ENCODE data around the gene PRSS36.
"Not testable (repeated sequence)": the region's sequence is repeated elsewhere in the genome, so short reads cannot be mapped to it uniquely, and the experiment has no call there.

The PRSS36 gene
- total RNA-seq: 0.18 to 0.65 (median 0.58) reads per million in 3 experiments

DNA sequence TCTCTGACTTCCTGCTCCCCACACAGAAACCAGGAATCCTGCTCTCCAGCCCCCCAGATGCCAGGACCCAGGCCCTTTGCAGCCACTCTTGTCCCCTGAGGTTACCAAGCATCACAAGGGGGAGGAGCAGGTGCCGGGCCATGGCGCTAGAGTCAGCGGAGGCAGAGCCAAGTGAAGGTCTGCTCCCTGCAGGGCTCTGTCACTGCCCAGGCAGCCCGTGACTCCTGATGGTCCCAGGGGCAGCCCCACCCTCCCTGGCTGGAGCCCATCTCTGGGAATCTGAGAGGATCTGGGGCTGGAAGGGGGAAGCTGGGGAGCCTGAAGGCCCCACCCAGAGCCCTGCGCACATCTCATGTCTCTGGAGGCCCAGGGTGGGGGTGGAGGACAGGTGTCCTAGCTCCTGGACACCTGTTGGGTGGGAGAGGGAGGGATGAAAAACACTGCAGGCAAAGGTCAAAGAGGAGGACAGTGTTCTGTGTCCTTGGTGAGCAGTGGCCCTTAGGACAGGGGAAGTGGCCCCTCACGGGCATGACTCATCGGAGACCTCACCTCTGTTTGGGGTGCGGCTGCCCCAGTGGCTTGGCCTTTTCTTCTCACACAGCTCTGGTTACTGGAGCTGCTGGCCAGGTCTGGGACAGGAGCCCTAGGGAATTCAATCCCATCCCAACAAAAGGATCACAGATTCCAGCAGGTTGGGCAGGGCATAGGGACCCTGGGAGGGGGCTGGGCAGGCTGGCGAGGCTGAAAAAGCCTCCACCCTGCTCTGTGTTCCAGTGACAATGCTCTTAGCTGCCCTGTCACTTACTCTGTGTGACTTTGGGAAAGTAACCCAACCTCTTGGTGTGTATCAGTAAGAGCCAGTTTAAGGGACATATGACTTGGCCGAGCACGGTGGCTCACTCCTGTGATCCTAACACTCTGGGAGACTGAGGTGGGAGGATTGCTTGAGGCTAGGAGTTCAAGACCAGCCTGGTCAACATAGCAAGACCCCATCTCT, at the start of gene PRSS36:
Gene PRSS36, minus strand, starts transcription at position 173 of the 997 bp plus-strand sequence. Its CDS starts 31 bp downstream, at position 142.
- no peak for DNase-seq

DNA sequence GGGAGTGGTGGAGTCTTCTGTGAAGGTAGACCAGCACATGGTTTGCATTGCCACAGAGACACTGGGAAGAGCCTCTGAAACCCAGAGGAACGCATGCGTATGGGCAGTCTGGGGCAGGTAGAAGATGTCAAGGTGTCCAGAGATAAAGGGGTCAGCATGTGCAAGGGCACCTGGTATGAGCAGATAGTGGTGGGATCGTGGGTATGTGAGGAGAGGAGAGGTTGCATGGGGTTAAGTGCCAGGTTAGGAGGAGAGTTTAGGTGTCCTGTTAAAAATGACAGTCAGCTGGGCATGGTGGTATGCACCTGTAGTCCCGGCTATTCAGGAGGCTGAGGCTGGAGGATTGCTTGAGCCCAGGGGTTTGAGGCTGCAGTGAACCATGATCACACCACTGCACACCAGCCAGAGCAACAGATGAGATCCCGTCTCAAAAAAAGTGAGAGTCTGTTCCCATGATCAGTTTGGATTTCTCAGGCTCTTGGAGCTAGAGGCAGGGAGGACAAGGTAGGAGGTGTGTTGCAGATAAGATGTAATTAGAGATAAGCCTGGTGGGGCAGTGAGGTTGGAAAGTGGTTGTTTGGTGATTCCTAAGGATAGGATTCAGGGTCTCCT, 49.7 kb upstream of the PRSS36 start:
- no peak for DNase-seq

DNA sequence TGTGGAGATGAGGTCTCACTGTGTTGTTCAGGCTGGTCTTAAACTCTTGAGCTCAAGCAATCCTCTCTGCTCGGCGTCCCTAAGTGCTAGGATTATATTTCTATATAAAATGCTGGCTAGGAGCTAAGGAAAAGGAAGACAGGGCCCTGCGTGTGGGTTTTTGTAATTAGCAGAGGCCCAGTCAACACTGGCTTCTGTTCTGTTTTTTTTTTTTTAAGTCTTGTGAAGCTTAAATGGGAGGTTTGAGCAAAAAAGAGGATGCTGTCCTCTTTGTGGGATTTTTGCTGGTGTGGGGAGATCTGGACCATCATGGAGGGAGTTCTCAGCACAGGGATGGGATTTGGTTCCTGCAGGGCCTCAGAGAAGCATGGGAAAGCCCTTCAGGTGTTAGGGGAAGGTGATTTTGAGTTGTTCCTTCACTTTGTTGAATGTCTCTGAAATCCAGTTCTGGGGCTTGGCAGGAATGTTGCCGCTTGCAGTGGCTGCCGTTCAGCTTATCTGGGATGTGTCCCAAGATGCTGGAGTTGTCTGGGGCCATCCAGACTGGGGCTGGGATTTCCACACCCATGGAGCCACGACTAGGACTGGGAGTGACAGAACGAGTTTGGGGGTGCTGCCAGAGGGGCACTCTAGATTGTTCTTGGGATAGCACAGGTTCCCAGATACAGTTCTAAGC, 48.5 kb upstream of the PRSS36 start:
- no peak for DNase-seq

DNA sequence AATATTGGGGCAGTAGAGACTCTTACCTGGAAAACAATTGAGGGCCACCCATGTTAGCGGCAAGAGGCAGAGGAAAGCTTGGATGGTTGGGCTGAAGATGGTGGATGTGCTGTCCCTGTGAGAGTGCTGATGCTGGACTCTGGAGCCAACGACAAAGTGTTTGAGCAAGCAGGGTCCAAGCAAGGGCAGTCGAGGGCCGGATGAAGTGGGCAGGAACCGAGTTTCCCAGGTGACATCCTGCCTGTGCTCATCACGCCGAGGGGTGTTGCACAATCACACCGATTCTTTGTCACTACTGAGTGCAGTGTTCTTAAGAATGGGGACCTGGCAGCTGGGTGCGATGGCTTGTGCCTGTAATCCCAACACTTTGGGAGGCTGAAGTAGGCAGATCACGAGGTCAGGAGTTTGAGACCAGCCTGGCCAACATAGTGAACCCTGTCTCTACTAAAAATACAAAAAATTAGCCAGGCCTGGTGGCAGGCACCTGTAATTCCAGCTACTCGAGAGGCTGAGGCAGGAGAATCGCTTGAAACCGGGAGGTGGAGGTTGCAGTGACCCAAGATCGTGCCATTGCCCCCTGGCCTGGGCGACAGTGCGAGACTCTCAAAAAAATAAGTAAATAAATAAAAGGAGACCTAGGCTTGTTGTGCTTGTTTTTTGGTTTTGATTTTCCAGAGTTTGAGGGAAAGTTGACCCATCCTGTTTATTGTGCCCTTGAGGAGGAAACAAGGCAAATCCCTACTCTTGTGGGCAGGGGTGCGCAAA, 46.6 kb upstream of the PRSS36 start:
- DNase-seq: no peak

DNA sequence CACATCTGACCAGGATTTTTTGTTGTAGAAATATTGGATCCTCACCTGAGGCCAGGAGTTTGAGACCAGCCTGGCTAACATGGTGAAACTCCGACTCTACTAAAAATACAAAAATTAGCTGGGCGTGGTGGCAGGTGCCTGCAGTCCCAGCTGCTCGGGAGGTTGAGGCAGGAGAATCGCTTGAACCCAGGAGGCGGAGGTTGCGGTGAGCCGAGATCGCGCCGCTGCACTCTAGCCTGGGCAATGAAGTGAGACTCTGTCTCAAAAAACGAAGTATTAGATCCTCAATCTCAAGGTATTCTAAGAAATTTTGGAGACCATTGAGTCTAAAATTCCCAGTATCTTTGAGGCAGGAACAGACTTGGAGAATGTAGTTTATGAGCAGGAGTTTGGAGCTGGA, 46.0 kb upstream of the PRSS36 start:
- DNase-seq: not testable (repeated sequence)

DNA sequence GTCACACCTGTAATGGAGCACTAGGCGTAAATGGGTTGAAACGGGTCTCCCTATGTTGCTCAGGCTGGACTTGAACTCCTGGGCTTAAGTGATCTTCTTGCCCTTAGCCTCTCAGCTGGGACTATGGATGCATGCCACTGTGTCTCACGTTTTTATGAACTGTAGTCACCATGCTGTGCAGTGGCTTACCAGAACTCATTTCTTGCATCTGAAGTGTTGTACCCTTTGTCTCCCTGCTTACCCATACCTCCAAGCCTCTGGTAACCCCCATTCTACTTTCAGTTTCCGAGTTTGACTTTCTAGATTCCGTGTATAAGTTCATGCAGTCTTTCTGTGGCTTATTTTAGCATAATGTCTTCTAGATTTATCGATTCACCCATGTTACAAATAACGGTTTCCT, 45.0 kb upstream of the PRSS36 start:
- no peak for DNase-seq

DNA sequence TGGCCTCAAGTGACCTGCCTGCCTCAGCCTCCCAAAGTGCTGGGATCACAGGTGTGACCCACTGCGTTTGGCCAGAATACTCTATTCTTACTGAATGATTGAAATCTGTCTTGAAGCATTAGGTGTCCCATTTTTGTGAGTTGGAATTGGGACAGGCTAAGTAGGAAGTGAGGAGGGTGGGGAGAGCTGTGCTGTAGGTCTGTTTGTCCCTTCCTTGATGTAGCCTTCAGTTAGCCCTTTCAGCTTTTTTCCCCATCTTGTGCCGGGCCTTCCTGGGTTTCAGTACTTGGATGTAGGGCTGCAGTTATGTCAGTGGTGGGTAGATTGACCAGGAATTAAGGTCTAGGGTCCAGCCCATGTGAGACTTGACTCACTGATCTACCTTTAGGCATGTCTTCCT, 44.0 kb upstream of the PRSS36 start:
- DNase-seq: no peak

DNA sequence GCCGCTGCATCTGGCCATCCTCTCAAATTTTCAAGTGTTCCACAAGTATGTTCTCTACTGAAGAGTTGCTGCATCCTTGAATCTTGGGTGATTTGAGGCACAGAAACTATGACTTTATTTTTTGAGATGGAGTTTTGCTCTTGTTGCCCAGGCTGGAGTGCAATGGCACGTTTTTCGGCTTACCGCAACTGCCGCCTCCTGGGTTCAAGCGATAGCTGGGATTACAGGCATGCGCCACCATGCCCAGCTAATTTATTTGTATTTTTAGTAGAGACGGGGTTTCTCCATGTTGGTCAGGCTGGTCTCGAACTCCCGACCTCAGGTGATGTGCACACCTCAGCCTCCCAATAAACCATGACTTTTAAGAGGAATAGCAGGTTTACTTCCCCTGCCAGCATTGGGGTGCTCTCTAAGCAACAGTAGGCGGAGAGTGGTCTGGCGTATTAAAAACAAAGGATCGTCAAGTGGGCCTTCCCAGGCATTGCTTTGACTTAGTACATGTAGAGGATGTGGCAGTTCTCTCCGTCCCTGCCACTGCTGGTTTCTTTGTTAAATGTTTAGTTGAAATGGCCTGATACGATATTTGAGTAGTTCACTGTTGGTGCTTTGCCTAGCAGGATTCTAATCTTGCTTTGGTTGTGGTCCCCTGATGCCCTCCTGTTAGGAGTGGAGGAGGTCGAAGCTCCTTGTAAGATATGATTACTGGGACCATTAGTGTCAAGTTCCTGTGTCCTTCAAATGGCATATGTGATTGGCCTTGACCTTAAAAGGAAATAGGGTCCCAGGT, 43.2 kb upstream of the PRSS36 start:
- DNase-seq: no peak

DNA sequence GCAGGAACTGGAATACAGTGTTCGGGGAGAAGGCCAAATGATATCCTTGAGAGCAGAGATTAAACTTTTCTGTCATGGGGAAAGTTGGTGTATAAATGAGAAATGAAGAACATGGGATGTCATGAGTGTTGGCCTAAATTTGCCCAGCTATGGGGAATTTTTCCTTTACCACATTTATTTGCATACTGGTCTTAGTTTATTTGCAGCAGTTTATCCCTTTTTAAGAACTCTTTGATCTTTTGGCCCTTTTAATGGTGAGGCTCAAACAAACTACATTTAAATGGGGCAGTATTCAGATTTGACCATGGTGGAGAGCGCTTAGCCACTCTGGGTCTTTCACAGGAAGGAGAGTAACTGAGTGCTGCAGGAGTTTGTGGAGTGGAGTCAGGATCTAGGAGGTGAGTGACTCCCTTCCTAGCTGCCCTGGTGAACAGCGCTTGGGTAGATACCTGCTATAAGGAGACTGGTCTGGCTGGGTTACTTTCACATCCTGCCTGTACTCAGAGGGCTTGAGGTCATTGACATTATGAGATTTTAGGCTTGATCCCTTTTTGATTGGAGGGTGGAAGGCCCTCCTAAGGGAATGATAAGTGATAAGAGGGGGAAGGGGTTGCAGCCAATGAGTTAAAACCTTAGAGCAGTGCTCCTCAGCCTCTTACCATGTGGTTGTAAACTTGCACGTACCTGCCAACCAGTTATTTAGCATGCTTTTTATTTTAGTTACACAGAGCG, 42.0 kb upstream of the PRSS36 start:
- no peak for DNase-seq

DNA sequence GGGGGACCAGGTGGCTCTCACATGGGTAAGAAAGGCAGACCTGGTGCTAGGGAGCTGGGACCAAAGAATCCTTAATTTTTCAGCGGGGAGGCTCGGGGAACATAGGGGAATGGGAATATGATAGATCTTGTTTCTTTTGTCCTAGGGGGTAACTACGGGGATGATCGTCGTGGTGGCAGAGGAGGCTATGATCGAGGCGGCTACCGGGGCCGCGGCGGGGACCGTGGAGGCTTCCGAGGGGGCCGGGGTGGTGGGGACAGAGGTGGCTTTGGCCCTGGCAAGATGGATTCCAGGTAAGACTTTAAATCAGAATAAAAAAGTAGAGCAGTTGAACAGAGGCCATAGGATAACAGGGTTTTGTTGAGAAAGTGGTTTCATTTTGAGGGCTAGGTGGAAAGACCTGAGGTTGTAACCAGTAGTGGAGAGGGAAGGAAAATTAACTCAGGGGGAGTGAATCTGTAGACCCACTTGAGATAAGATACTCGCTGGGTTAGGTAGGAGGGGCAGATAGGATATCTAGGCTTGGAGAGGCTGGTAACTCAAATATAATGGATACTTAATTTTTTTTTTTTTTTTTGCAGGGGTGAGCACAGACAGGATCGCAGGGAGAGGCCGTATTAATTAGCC, 41.1 kb upstream of the PRSS36 start:
- no peak for DNase-seq

DNA sequence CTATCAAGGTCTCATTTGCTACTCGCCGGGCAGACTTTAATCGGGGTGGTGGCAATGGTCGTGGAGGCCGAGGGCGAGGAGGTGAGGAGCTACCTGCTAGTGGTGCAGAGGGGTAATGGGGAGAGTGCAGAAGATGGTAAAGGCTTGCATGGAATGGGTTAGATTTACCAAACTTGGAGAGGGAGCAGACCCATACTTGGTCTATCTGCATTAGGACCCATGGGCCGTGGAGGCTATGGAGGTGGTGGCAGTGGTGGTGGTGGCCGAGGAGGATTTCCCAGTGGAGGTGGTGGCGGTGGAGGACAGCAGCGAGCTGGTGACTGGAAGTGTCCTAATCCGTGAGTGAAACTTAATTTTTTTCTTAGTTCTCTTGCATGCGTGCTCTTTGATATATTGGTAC, 40.2 kb upstream of the PRSS36 start:
- no peak for DNase-seq

DNA sequence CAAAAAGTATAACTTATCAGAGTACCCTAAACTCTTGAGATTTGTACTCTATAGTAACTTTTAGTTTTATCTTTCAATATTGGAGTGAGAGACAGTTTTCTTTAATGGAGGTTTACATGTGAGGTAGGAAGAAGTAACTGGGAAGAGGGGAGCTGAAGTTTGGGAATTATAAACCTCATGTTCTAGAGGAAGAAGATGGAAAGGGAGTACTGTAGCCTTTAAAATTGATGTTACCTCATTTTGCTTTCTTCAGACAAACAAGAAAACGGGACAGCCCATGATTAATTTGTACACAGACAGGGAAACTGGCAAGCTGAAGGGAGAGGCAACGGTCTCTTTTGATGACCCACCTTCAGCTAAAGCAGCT, 39.5 kb upstream of the PRSS36 start:
- no peak for DNase-seq

DNA sequence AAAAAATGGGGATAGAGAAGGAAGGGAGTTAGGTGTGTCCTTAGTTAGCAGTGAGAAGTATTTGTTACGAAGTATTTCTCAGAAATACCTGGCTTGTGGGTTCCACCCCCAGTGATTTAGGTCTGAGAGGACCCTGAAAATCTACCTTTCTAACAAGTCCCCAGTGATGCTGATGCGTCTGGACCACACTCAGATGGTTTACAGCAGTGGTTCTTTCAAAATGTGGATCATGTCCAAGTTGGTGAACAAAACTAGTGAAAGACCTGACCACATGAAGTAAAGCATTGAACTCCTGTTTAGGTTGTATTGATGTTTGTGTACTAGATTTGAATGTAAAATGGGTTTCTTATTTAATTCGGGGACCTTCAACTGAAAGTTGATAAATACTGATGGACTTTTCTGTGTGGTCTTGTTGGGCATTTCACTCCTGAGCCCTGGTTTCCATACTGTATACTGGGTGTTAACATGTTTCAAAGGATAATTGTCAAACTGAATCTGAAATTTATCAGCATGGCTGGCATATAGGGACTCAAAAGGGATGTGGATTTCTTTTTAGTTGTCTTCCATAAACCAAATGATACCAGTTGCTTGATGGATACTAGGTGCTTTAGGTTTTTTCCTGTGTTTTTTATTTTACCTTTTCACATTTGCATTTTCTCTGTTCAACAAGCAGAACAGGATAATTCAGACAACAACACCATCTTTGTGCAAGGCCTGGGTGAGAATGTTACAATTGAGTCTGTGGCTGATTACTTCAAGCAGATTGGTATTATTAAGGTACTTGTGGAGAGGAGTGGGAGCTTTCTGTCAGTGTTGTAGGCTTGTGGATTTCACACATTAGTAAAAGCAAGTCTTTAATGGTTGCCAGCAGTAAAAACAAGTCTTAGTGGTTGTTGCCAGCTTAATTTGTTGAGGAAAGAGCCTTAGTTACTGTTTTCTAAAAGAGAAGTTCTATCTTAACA, 38.9 kb upstream of the PRSS36 start:
- DNase-seq: no peak

DNA sequence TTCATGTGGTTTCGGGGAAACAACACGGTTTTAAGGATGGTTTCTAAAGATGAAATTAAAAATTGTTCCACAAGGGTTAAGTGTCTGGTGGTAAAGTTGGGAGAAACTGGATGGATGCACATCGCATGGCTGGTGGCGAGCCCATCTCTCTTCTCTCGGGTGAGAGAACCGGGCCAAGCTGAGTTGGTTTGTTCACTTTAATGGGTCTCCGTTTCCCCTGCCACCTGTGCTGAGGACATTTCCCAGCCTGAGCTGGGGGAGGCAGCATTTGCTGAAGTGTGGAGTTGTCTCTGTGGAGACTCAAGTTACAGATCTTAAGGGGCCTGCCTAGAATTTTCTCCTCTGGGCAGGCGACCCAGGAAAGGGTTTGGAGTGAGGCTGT, 37.9 kb upstream of the PRSS36 start:
- DNase-seq: no peak

DNA sequence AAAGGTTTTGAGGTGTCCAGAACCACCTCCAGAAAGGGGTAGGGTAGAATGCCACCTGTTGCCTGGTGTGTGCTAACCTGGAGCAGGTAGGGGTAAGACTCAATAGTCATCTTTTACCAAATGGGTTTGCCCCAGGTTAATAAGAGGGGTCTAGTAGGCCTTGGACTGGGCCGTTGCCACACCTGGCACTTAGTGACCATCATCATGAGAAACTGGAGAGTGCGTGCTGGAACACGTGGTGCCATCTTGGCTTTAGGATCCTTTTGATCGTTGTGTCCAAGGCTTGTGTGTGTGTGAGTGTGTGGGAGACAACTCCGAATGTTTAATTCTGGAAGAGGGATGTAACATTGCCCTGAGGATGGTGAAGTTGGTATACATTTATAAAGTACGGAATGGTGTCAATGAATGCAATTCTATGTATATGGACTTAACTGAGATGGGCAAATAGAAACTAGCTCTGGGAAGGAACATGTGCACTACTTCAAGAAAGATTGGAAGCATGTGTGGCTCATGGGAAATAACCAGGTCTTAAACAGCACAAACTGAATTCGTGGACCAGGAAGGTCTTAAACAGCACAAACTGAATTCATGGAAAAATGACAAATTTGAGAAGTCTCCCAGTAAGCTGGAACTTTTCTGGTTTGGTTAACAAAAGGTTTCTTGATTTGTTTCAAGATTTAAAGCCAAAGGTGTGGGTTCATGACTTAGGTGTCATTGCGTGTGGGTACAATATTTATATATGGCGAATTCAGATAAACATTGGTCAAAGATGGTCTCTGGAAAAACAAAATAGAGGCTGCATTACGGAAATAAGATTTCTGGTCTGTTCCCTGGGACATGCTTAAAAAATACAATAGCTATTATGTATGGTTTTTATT, 37.3 kb upstream of the PRSS36 start:
- DNase-seq: no peak

DNA sequence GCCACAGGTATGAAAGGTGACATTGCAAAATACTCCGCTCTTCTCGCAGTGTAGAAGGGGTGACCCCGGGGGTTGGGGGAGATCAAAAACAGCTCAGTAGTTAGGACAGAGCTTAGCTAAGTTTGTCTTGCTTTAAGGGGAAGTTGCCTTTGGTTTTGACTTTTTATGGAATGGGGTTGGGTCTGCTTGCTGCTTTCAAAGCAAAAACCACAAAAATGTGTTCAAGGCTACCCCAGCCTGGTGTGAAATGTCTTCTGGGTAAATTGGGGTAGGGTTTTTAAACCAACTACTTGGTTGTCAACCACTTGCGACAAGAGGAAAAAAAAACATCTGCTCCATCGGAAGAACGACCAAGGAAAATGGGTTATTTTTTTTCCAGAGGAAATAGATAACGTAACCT, 36.3 kb upstream of the PRSS36 start:
- DNase-seq: no peak

DNA sequence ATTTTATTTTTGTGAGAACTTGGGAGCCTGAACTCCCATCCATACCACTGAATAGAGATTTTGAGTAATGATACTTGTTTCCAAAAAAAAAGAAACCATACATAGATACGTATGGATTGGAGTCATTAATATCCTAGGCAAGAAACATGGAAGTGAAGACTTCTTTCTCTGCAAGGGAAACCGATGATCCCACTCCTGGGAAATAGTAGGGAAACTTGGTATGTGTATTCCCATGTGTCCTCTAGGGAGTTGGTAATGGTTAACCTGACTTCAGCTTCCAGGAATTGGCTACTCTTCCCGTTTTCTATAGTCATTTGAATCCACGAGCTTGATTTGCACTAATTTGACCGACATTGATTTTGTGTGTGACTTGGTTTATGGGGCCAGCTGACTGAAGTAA, 35.5 kb upstream of the PRSS36 start:
- no peak for DNase-seq

DNA sequence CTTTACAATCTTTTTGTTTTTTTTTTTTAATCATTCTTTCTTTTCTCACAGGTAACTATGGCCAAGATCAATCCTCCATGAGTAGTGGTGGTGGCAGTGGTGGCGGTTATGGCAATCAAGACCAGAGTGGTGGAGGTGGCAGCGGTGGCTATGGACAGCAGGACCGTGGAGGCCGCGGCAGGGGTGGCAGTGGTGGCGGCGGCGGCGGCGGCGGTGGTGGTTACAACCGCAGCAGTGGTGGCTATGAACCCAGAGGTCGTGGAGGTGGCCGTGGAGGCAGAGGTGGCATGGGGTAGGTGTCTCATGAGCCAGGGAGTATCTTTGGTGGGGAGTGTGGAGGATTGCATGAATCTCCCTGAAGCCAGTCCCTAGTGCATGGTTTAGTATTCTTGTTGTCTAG, 35.0 kb upstream of the PRSS36 start:
- DNase-seq: no peak

Data from central memory CD4-positive, alpha-beta T cell (primary cell).